ENCODE measurements around the gene CYP4F12. TPM values are rescaled to one million over a fixed set of nuclear protein-coding genes. Genes with fewer than 3 reads are reported as not detected.

The CYP4F12 gene
- total and polyA plus RNA-seq, 10 of the 15 experiments (the other 5 are each of a cell fraction or from before 2014, with no cell fraction given), result 0.12 to 0.20 TPM; not detected in 8

DNA sequence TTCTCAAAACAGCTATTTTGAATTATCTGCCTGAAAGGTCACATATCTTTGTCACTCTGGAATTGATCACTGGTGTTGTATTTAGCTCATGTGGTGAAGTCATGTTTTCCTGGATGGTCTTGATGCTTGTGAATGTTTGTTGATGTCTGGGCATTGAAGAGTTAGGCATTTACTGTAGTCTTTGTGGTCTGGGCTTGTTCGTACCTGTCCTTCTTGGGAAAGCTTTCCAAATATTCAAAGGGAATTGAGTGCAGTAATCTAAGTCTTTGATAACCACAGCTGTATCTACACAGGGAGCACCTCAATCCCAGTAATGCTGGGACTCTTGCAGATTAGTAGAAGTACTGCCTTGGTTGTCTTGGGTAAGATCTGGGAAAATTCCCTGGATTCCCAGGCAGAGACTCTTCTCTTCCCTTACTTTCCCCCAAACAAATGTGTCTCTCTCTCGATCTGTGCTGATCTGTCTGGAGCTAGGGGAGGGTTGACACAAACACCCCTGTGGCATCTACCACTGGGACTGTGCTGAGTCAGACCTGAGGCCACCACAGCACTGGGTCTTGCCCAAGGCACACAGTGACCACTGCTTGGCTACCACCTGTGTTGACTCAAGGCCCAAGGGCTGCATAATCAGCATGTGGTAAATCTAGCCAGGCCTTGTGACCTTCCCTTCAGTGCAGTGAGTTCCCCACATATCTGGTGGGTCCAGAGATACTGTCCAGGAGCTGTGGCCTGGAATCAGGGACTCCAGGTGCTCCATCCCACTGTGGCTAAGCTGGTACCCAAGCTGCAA, 37.7 kb upstream of the CYP4F12 start:
- ChIA-PET CTCF (interaction anchor here (0.6 kb wide), 1 partner anchor 580 kb away, joined by 3 read pairs; no protein-coding TSS in a partner anchor), POLR2A (no interaction called here), RAD21 (ENCODE audit: unreplicated experiment) (no interaction called here), SMC1A (ENCODE audit: uncharacterized antibody, unreplicated experiment) (no interaction called here)
- in situ Hi-C loops (cut with MboI), result loop anchor here (25.0 kb wide), 1 partner anchor 752 kb away; no protein-coding TSS in a partner anchor
- ATAC-seq (no peak), DNase-seq (ENCODE audit: low read depth, low spot score) (no peak), FAIRE-seq (no peak)
- no peaks in the 10 kb centered on the region for H3K79me2 ChIP-seq (ENCODE audit: control insufficient read depth, insufficient read depth, low read length)
- no peak overlapping the region for H3K9ac ChIP-seq (ENCODE audit: control insufficient read depth, insufficient read depth, low read length)
- H3K27me3 ChIP-seq (replicated peaks in 1 of 2; ENCODE audit: control insufficient read depth in 2 of 2, insufficient read depth in 2 of 2, low read length in 1 of 2), result peaks cover 0 to 1% of the 10 kb centered on the region in 2 experiments; a peak in 2 of 4 replicates
- no TSS peak for BruUV-seq (replicated peaks)
- H3K4me2 ChIP-seq (ENCODE audit: control insufficient read depth, insufficient read depth), result no peak overlapping the region
- no peak overlapping the region for H3K4me3 ChIP-seq
- H3K27ac ChIP-seq (ENCODE audit: control insufficient read depth, insufficient read depth), result no peak overlapping the region
- H3K9me3 ChIP-seq (replicated peaks; ENCODE audit: control insufficient read depth, insufficient read depth, low read length), result no peaks in the 10 kb centered on the region
- H3K36me3 ChIP-seq (ENCODE audit: control insufficient read depth in 2 of 2, insufficient read depth in 2 of 2, low read length in 1 of 2), result no peaks in the 10 kb centered on the region
- H2AFZ ChIP-seq (ENCODE audit: control insufficient read depth, low read depth, low read length), result no peak overlapping the region
- H4K20me1 ChIP-seq (ENCODE audit: control insufficient read depth, insufficient read depth), result no peaks in the 10 kb centered on the region
- TF ChIP-seq, protein P1, sequence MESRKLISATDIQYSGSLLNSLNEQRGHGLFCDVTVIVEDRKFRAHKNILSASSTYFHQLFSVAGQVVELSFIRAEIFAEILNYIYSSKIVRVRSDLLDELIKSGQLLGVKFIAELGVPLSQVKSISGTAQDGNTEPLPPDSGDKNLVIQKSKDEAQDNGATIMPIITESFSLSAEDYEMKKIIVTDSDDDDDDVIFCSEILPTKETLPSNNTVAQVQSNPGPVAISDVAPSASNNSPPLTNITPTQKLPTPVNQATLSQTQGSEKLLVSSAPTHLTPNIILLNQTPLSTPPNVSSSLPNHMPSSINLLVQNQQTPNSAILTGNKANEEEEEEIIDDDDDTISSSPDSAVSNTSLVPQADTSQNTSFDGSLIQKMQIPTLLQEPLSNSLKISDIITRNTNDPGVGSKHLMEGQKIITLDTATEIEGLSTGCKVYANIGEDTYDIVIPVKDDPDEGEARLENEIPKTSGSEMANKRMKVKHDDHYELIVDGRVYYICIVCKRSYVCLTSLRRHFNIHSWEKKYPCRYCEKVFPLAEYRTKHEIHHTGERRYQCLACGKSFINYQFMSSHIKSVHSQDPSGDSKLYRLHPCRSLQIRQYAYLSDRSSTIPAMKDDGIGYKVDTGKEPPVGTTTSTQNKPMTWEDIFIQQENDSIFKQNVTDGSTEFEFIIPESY (IDR thresholded peaks at IDR 0.05), result no peak
- TF ChIP-seq, protein P2, sequence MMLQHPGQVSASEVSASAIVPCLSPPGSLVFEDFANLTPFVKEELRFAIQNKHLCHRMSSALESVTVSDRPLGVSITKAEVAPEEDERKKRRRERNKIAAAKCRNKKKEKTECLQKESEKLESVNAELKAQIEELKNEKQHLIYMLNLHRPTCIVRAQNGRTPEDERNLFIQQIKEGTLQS (IDR thresholded peaks at IDR 0.05; ENCODE audit: borderline replicate concordance, extremely low read depth, low read depth, low read length), result no peak
- TF ChIP-seq, protein P3, sequence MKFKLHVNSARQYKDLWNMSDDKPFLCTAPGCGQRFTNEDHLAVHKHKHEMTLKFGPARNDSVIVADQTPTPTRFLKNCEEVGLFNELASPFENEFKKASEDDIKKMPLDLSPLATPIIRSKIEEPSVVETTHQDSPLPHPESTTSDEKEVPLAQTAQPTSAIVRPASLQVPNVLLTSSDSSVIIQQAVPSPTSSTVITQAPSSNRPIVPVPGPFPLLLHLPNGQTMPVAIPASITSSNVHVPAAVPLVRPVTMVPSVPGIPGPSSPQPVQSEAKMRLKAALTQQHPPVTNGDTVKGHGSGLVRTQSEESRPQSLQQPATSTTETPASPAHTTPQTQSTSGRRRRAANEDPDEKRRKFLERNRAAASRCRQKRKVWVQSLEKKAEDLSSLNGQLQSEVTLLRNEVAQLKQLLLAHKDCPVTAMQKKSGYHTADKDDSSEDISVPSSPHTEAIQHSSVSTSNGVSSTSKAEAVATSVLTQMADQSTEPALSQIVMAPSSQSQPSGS (IDR thresholded peaks at IDR 0.05; ENCODE audit: low read length), result no peak
- WGBS (ENCODE audit: insufficient coverage, insufficient replicate concordance, low lambda C conversion rate, missing lambda C conversion rate), result 0% methylated on average over 2 of the region's 2 CpGs
- no peaks in the 10 kb centered on the region for H3K4me1 ChIP-seq (ENCODE audit: control insufficient read depth, insufficient read depth, low read length)
- intact Hi-C loops (cut with micrococcal nuclease; ENCODE audit: unreplicated experiment), result no loop called here

All from GM12878 (cell line).